ENCODE measurements around the gene SREBF2. TPM values are rescaled to one million over a fixed set of nuclear protein-coding genes. Genes with fewer than 3 reads are reported as not detected.

SREBF2 gene
- total and polyA plus RNA-seq, 2 of the 13 experiments (the other 11 are each of a cell fraction or from before 2014, with no cell fraction given): 53.8 to 72.6 TPM

DNA sequence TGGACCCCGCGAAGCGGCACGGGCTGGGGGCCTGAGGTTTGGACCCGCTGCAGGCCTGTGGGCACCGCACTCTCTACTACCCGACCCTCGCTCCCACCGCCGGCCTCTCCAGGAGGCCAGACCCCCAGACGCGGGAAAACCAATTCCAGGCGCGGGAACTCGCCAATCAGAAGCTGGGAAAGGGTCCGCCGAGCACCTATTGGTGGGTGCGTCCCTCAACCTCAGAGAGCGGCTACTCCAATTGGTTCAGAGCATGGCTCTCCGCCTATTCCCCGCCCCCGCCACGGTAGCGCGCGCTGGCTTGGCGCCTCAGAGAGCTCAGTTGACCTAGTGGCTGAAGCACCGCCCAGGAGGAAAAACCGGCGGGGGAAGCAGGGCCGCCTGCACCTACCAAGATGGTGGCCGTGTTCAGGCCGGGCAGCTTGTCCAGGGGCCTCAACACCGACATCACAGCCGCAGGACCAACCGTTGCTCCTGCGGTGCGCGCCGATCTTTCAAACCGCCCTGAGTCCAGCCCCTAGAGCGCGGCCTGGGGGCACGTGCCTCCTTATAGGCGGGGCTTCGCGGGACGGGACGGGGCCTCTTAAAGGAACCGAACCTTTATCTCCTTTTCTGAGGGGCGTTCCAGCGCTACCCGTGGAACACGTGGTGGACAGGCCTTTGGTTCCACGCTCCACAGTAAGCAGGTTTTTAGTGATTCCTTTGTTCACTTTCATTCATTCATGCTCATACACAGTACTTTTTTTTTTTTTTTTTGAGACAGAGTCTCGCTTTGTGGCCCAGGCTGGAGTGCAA, 113.9 kb downstream of the SREBF2 start, which contains the start of gene CENPM (continued):
- TF ChIP-seq ZNF614 (CRISPR knock-in tag; IDR thresholded peaks at IDR 0.05; ENCODE audit: borderline replicate concordance) (0 out of 2 replicates have a peak, but pooled peaks have one; percentile 36), RFX3 (CRISPR knock-in tag; IDR thresholded peaks at IDR 0.05) (no peak), ZNF724P (CRISPR knock-in tag; IDR thresholded peaks at IDR 0.05; ENCODE audit: borderline replicate concordance) (peak; percentile 67; the same call in 1 of the 2 replicates), ZNF296 (CRISPR knock-in tag; conservative IDR thresholded peaks at IDR 0.05) (no peak), ZNF563 (CRISPR knock-in tag; IDR thresholded peaks at IDR 0.05) (peak; percentile 61; the same call in 1 of the 2 replicates), AKNA (CRISPR knock-in tag; IDR thresholded peaks at IDR 0.05; ENCODE audit: borderline replicate concordance) (peak; percentile 65; the same call in 1 of the 2 replicates), ZNF644 (CRISPR knock-in tag; IDR thresholded peaks at IDR 0.05; ENCODE audit: low read depth) (no peak), KLF15 (CRISPR knock-in tag; IDR thresholded peaks at IDR 0.05; ENCODE audit: borderline replicate concordance) (0 out of 2 replicates have a peak, but pooled peaks have one; percentile 14), POLR2AphosphoS2 (IDR thresholded peaks at IDR 0.05; ENCODE audit: low read depth, low read length) (no peak), ZFP62 (CRISPR knock-in tag; IDR thresholded peaks at IDR 0.05) (no peak), ZFP41 (CRISPR knock-in tag; IDR thresholded peaks at IDR 0.05; ENCODE audit: borderline replicate concordance) (no peak), XRCC5 (optimal IDR thresholded peaks at IDR 0.05; ENCODE audit: low read length) (no peak), POLR2G (IDR thresholded peaks at IDR 0.05; ENCODE audit: low read depth, low read length) (peak; percentile 61; the same call in 1 of the 2 replicates), FOXO1 (CRISPR knock-in tag; IDR thresholded peaks at IDR 0.05) (no peak), MXD1 (CRISPR knock-in tag; IDR thresholded peaks at IDR 0.05) (peak; percentile 85), NFRKB (IDR thresholded peaks at IDR 0.05) (no peak), PATZ1 (CRISPR knock-in tag; IDR thresholded peaks at IDR 0.05) (no peak)
- TF ChIP-seq, protein P1, sequence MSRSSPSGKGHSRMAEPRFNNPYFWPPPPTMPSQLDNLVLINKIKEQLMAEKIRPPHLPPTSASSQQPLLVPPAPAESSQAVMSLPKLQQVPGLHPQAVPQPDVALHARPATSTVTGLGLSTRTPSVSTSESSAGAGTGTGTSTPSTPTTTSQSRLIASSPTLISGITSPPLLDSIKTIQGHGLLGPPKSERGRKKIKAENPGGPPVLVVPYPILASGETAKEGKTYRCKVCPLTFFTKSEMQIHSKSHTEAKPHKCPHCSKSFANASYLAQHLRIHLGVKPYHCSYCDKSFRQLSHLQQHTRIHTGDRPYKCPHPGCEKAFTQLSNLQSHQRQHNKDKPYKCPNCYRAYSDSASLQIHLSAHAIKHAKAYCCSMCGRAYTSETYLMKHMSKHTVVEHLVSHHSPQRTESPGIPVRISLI (CRISPR knock-in tag; IDR thresholded peaks at IDR 0.05; ENCODE audit: borderline replicate concordance): peak; percentile 36; the same call in 1 of the 2 replicates
- TF ChIP-seq, protein P2, sequence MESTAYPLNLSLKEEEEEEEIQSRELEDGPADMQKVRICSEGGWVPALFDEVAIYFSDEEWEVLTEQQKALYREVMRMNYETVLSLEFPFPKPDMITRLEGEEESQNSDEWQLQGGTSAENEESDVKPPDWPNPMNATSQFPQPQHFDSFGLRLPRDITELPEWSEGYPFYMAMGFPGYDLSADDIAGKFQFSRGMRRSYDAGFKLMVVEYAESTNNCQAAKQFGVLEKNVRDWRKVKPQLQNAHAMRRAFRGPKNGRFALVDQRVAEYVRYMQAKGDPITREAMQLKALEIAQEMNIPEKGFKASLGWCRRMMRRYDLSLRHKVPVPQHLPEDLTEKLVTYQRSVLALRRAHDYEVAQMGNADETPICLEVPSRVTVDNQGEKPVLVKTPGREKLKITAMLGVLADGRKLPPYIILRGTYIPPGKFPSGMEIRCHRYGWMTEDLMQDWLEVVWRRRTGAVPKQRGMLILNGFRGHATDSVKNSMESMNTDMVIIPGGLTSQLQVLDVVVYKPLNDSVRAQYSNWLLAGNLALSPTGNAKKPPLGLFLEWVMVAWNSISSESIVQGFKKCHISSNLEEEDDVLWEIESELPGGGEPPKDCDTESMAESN (CRISPR knock-in tag; conservative IDR thresholded peaks at IDR 0.05): peak; percentile 79

Data from HepG2 (cell line).